ENCODE measurements around the gene CLCN7. TPM values are rescaled to one million over a fixed set of nuclear protein-coding genes. Genes with fewer than 3 reads are reported as not detected.

CLCN7 gene, protein sequence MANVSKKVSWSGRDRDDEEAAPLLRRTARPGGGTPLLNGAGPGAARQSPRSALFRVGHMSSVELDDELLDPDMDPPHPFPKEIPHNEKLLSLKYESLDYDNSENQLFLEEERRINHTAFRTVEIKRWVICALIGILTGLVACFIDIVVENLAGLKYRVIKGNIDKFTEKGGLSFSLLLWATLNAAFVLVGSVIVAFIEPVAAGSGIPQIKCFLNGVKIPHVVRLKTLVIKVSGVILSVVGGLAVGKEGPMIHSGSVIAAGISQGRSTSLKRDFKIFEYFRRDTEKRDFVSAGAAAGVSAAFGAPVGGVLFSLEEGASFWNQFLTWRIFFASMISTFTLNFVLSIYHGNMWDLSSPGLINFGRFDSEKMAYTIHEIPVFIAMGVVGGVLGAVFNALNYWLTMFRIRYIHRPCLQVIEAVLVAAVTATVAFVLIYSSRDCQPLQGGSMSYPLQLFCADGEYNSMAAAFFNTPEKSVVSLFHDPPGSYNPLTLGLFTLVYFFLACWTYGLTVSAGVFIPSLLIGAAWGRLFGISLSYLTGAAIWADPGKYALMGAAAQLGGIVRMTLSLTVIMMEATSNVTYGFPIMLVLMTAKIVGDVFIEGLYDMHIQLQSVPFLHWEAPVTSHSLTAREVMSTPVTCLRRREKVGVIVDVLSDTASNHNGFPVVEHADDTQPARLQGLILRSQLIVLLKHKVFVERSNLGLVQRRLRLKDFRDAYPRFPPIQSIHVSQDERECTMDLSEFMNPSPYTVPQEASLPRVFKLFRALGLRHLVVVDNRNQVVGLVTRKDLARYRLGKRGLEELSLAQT
- 10 to 100 TPM; 24.8 to 45.8 (median 38.4) TPM for total RNA-seq

DNA sequence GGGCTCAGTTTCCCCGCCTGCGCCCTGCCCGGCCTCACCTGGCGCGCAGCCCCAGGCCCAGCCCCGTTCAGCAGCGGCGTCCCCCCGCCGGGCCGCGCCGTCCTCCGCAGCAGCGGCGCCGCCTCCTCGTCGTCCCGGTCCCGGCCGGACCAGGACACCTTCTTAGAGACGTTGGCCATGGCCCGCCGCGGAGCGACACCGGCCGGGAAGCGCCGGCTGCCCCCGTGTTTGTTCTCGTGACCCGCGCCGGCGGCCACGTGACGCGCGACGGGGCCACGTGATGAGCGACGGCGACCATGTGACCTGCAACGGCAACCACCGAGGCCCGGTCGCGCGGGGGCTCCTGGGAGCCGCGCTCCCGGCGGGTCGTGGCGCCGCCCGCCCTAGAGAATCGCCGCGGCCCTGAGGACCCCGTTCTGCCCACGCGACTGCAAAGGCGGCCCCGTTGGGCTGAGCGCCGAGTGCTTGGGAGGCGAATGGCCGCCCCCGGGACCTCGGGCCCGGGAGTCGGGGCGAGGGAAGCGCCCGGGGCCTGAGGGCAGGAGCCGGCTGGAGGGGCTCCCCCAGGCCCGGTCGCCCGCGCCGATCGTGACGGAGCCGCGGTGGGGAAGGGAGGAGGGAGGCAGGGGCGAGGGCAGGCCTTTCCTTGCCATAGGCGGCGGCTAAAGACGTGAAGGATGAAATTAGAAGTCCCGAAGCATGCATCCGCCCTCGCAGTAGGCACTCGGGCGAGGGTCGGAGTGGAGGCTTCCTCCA is at the start of gene CLCN7:
CLCN7 (minus strand) TSS at position 233 of the 756 bp plus-strand sequence; CDS start at position 179, 54 bp downstream.
- Histone ChIP-seq H3K36me3 (no peaks in the 10 kb centered on the region), H3K27me3 (no peaks in the 10 kb centered on the region), H3K9me3 (no peaks in the 10 kb centered on the region), H3K4me1 (peaks cover 14 to 27% of the 10 kb centered on the region in 2 donors), H3K27ac (peak within 1 kb of the TSS; percentile 90 to 98 (median 94)), H3K4me3 (peak within 1 kb of the TSS; percentile 80 to 100 (median 86))
- DNase-seq (peak; percentile 86 to 91), ATAC-seq (peak; percentile 93 to 97)
- in situ Hi-C loops (cut with MboI; ENCODE audit: low sequenced_read_pairs in 4 of 4) (no loop called here), intact Hi-C loops (cut with DNase I; ENCODE audit: low total_unique reads) (loop anchor here (1.0 to 10.0 kb wide), 6 partner anchors 18 to 210 kb away; partner anchors contain the start of genes CRAMP1, IFT140, TELO2 and UBE2I)
- TF ChIP-seq POLR2A (IDR thresholded peaks at IDR 0.05): peak; percentile 95 to 97
- TF ChIP-seq, protein P1, sequence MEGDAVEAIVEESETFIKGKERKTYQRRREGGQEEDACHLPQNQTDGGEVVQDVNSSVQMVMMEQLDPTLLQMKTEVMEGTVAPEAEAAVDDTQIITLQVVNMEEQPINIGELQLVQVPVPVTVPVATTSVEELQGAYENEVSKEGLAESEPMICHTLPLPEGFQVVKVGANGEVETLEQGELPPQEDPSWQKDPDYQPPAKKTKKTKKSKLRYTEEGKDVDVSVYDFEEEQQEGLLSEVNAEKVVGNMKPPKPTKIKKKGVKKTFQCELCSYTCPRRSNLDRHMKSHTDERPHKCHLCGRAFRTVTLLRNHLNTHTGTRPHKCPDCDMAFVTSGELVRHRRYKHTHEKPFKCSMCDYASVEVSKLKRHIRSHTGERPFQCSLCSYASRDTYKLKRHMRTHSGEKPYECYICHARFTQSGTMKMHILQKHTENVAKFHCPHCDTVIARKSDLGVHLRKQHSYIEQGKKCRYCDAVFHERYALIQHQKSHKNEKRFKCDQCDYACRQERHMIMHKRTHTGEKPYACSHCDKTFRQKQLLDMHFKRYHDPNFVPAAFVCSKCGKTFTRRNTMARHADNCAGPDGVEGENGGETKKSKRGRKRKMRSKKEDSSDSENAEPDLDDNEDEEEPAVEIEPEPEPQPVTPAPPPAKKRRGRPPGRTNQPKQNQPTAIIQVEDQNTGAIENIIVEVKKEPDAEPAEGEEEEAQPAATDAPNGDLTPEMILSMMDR (IDR thresholded peaks at IDR 0.05 in 4 of 5, conservative IDR thresholded peaks at IDR 0.05 in 1 of 5): peak in 2 of 5 experiments; percentile 21 to 56

DNA sequence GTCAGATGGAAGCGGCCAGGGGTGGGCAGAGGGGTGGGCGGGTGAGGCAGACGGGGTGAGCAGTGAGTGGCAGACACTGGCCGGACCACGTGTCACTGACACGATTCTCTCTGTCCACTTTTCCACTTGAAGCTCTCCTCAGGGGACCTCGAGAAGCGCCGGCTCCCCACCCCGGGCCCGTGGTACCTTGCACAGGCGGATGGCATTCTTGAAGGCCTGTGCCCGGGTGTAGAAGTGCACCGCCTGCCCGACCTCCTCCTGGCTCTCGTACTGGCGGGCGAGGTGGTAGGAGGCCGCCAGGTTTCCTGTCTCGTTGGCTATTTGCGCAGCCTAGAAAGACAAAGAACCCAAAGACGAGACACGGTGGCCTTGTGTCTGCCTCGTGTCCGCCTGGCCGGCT is 49.5 kb upstream of the CLCN7 start:
- Histone ChIP-seq H3K36me3 (no peaks in the 10 kb centered on the region), H3K4me1 (no peaks in the 10 kb centered on the region), H3K9me3 (no peaks in the 10 kb centered on the region), H3K27me3 (no peaks in the 10 kb centered on the region), H3K27ac (no peak overlapping the region), H3K4me3 (no peak overlapping the region)
- intact Hi-C loops (cut with DNase I; ENCODE audit: low total_unique reads): no loop called here
- DNase-seq (no peak), ATAC-seq (no peak)
- in situ Hi-C loops (cut with MboI; ENCODE audit: low sequenced_read_pairs in 4 of 4): no loop called here
- no peak for TF ChIP-seq POLR2A (IDR thresholded peaks at IDR 0.05)
- TF ChIP-seq, protein P1 (IDR thresholded peaks at IDR 0.05 in 4 of 5, conservative IDR thresholded peaks at IDR 0.05 in 1 of 5): no peak

DNA sequence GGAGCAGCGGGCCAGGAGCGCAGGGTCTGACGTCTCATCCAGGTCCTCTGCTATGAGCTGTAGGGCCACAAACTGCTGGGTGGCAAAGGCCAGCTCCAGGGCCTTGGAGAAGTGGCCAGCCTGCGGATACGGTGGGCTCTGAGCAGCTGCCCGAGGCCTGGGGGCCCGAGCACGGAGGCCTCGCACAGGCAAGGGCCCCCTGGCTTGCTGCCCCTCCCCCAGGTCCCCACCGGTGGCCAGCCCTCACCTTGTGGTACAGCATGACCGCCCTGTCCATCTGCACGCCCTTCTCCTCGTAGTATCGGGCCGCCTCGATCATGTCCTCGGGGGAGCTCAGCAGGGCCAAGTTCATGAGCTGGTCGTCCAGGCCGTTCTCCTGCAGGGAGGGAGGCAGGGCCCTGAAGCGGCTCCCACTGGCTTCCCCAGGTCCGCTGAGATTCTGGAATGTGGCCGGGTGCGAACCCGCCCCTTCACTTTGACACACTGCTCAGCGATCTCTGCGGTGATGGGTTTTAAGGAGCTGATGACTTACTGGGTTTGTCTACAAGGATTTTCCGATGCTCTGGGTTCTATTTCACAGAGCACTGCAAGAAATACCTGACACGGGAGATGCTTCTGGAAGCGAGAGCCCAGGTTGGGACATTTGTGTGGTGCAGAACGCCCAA is 48.9 kb upstream of the CLCN7 start:
- intact Hi-C loops (cut with DNase I; ENCODE audit: low total_unique reads) (no loop called here), in situ Hi-C loops (cut with MboI; ENCODE audit: low sequenced_read_pairs in 4 of 4) (no loop called here)
- H3K4me1 ChIP-seq: no peaks in the 10 kb centered on the region
- no peak for ATAC-seq
- no peak overlapping the region for H3K4me3 ChIP-seq
- DNase-seq: no peak
- H3K36me3 ChIP-seq: no peaks in the 10 kb centered on the region
- no peak overlapping the region for H3K27ac ChIP-seq
- TF ChIP-seq POLR2A (IDR thresholded peaks at IDR 0.05): no peak
- TF ChIP-seq, protein P1 (IDR thresholded peaks at IDR 0.05 in 4 of 5, conservative IDR thresholded peaks at IDR 0.05 in 1 of 5): no peak
- H3K9me3 ChIP-seq: no peaks in the 10 kb centered on the region
- H3K27me3 ChIP-seq: no peaks in the 10 kb centered on the region

DNA sequence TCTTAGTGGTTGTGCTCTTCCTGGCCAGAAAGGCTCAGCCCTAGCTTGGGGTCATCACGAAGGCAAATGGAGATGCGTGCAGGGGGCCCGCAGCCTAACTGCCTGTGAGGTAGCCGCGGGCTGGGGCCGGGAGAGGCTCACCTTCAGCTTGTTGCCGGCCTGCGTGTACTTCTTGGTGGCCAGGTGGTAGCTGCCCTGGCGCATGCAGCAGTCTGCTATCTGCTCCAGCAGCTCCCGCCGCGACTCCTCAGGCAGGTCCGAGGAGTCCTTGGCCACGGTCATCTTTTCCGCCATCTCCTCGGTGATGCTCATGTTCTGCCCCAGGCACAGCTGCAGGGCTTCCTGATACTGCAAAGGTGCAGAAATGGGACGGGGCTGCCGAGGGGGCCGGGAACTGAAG is 45.6 kb upstream of the CLCN7 start:
- DNase-seq (no peak), ATAC-seq (no peak)
- H3K9me3 ChIP-seq: no peaks in the 10 kb centered on the region
- intact Hi-C loops (cut with DNase I; ENCODE audit: low total_unique reads) (no loop called here), in situ Hi-C loops (cut with MboI; ENCODE audit: low sequenced_read_pairs in 4 of 4) (no loop called here)
- no peak for TF ChIP-seq POLR2A (IDR thresholded peaks at IDR 0.05)
- TF ChIP-seq, protein P1 (IDR thresholded peaks at IDR 0.05 in 4 of 5, conservative IDR thresholded peaks at IDR 0.05 in 1 of 5): no peak
- no peaks in the 10 kb centered on the region for H3K36me3 ChIP-seq
- no peak overlapping the region for H3K27ac ChIP-seq
- no peaks in the 10 kb centered on the region for H3K4me1 ChIP-seq
- no peaks in the 10 kb centered on the region for H3K27me3 ChIP-seq
- H3K4me3 ChIP-seq: no peak overlapping the region
